Neural cell (in vitro differentiated cells): Measurements from ENCODE around the gene AICDA.

Experiments
- EP300 ChIP-seq: fragments of 450-650 bp; conservative IDR thresholded peaks from 2 replicates; pipeline ENCODE4 v1.6.1; 2014; ENCODE audit warnings: antibody characterized with exemption, mild to moderate bottlenecking, moderate library complexity; ENCODE audit not compliant: poor library complexity, severe bottlenecking
- EZH2 ChIP-seq: fragments of 200-600, 300-800 bp; shearing (Covaris generic), sonication (generic); IDR thresholded peaks from 2 replicates; pipeline ENCODE4 v1.6.1; 2014; ENCODE audit warnings: antibody characterized with exemption, low read length, borderline replicate concordance, mild to moderate bottlenecking; ENCODE audit not compliant: insufficient read depth, poor library complexity, severe bottlenecking

DNA sequence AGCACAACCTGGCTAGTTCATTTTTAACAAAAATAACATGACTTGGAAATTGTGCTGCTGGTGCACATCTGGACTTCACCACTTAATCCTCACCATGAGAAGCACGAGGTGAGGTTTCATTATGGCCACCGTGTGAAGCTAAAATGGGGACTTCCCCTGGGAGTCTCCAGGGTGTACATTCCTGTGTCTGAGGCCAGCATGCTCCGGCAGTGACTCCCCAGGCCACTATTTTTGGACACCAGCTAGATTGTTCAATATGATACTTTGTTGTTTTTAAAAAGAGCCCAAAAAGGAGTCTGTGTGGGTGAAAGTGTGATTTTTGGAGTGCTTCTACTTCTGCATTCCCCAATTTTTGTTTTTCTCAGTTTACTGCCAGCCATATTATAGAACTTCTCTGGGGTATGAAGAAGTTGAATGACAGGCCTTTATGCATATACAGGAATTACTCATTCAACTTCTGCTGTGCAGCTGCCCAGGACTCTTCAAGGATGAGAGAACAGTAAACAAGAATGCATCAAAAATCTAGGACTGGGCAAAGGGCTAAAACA is 16.9 kb upstream of the AICDA start:
- TF ChIP-seq EZH2 (no peak), EP300 (no peak)
